Measurements from ENCODE around the gene PTPRQ. TPM values are rescaled to one million over a fixed set of nuclear protein-coding genes. Genes with fewer than 3 reads are reported as not detected.

The PTPRQ gene
- total RNA-seq, 2 donors from 2014 or later: 1.9 to 7.4 TPM

DNA sequence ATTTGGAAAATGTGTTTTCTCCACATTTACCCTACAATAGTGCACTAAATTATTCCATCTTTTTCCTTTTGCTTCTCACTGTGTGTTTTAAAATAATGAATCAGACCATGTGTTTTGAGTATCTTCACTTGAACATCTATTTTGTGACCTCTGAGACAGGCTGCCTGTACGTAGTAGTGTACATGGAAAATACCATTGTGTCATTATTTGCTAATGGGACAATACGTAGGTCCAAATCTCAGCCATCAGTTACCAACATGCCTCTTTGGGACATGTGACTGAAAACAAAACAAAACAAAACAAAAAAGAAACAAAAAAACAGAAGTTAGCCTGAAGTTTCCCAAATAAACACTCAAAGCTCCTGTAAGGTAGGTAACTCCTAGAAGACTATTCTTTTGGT lies 256.3 kb downstream of the PTPRQ start:
- no peaks in the 10 kb centered on the region for H3K27me3 ChIP-seq (replicated peaks; ENCODE audit: insufficient read depth)
- no peak for DNase-seq (ENCODE audit: low spot score)
- TF ChIP-seq POLR2AphosphoS5 (IDR thresholded peaks at IDR 0.05) (no peak), POLR2A (IDR thresholded peaks at IDR 0.05) (no peak)
- TF ChIP-seq, protein P1, sequence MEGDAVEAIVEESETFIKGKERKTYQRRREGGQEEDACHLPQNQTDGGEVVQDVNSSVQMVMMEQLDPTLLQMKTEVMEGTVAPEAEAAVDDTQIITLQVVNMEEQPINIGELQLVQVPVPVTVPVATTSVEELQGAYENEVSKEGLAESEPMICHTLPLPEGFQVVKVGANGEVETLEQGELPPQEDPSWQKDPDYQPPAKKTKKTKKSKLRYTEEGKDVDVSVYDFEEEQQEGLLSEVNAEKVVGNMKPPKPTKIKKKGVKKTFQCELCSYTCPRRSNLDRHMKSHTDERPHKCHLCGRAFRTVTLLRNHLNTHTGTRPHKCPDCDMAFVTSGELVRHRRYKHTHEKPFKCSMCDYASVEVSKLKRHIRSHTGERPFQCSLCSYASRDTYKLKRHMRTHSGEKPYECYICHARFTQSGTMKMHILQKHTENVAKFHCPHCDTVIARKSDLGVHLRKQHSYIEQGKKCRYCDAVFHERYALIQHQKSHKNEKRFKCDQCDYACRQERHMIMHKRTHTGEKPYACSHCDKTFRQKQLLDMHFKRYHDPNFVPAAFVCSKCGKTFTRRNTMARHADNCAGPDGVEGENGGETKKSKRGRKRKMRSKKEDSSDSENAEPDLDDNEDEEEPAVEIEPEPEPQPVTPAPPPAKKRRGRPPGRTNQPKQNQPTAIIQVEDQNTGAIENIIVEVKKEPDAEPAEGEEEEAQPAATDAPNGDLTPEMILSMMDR (IDR thresholded peaks at IDR 0.05): no peak
- H3K4me3 ChIP-seq: no peak overlapping the region
- H3K4me1 ChIP-seq (replicated peaks): no peaks in the 10 kb centered on the region
- intact Hi-C loops (cut with DNase I): no loop called here
- H3K9me3 ChIP-seq: no peaks in the 10 kb centered on the region
- WGBS: 71% methylated on average over 2 of the region's 2 CpGs
- no peak overlapping the region for H3K27ac ChIP-seq
- H3K36me3 ChIP-seq: no peaks in the 10 kb centered on the region

DNA sequence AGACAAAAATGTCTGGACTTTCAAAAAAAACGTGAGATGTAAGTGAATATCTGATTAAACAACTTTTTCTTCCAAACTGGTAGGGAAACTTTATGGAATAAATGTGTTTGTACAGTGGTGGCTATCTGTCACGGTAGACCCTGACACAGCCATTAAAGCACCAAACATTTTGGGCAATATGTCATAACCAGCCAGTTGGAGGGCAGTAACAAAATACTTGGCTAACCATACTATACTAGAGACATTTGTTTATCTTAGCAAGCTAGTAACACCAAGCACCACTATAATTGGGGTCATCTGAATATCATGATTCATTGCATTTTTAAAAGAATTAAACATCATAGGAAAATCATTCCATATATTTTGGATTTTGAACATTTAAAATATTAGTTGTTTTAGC lies 257.4 kb downstream of the PTPRQ start:
- Histone ChIP-seq H3K4me1 (replicated peaks) (no peaks in the 10 kb centered on the region), H3K27me3 (replicated peaks; ENCODE audit: insufficient read depth) (no peaks in the 10 kb centered on the region), H3K36me3 (no peaks in the 10 kb centered on the region), H3K4me3 (no peak overlapping the region), H3K9me3 (no peaks in the 10 kb centered on the region), H3K27ac (no peak overlapping the region)
- 22% methylated on average over 2 of the region's 2 CpGs for WGBS
- no peak for DNase-seq (ENCODE audit: low spot score)
- TF ChIP-seq, protein P1 (IDR thresholded peaks at IDR 0.05): no peak
- TF ChIP-seq POLR2AphosphoS5 (IDR thresholded peaks at IDR 0.05) (no peak), POLR2A (IDR thresholded peaks at IDR 0.05) (no peak)
- intact Hi-C loops (cut with DNase I): no loop called here

DNA sequence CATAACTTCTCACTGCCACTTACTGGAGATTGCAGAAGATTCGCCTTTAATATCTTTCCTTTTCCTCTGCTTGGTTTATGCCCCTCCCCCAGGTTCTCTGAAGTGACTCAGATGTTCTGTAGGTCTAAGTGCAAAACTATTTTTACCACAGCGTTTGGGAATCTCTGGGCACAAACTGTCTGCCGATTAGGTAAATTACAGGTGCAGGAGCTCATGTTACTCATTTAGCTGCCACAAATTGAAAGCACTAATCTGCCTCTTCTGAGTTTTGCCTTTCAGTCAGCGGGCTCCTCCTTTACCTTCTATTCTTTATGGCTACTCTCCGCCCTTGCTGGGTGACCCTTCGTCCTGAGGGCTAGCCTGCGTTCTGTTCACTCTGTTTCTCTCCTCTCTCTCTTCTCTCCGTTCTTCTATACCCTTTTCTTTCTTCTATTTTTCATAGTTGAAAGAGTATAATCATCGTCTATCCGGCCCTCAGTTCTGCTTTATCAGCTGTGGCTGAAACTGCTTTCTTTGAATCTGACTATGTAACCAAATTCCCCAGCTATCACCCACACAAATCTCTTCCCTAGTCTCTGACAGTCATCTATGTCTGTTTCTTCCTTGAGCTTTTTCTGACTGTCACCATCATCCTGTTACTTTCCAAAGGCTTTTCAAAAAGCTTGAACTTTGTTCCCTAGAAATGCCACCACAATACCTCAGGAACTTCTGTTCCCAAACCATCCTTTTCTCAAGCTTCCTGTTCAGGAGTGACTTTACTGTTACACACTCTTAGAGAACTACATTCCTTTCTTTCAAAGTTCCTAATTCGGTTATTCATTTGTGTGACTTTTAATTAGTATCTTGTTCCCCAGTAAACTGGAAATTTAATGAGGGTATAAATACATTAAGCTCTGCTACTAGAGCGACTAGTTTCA lies 259.1 kb downstream of the PTPRQ start:
- Histone ChIP-seq H3K27ac (no peak overlapping the region), H3K27me3 (replicated peaks; ENCODE audit: insufficient read depth) (no peaks in the 10 kb centered on the region), H3K9me3 (no peaks in the 10 kb centered on the region), H3K36me3 (no peaks in the 10 kb centered on the region), H3K4me1 (replicated peaks) (no peaks in the 10 kb centered on the region), H3K4me3 (no peak overlapping the region)
- TF ChIP-seq POLR2AphosphoS5 (IDR thresholded peaks at IDR 0.05): no peak
- TF ChIP-seq, protein P1 (IDR thresholded peaks at IDR 0.05): no peak
- TF ChIP-seq POLR2A (IDR thresholded peaks at IDR 0.05): no peak
- DNase-seq (ENCODE audit: low spot score): no peak
- WGBS: 56% methylated on average over 12 of the region's 12 CpGs
- intact Hi-C loops (cut with DNase I): no loop called here

DNA sequence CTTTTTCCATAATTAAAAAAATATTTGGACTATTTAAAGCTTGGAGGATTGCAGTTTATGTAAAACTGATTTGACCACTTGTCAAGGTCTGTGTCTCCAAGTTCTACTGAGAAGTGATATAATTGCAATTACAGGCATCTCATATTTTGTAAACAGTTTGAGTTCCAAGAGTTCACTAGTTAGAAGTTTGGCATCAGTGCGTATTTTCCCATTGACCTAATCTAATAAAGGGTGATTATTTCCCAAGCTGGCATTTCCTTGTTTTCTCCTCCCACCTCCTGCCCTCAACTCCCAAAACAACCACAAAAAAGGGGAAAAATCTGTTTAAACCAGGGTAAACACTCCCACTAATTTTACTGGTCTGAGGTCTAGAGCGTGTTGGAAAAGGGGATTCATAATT lies 260.4 kb downstream of the PTPRQ start:
- no peaks in the 10 kb centered on the region for H3K4me1 ChIP-seq (replicated peaks)
- intact Hi-C loops (cut with DNase I): no loop called here
- no peak overlapping the region for H3K27ac ChIP-seq
- no peaks in the 10 kb centered on the region for H3K9me3 ChIP-seq
- 77% methylated on average over 2 of the region's 2 CpGs for WGBS
- no peak overlapping the region for H3K4me3 ChIP-seq
- H3K27me3 ChIP-seq (replicated peaks; ENCODE audit: insufficient read depth): no peaks in the 10 kb centered on the region
- no peak for DNase-seq (ENCODE audit: low spot score)
- no peaks in the 10 kb centered on the region for H3K36me3 ChIP-seq
- TF ChIP-seq POLR2A (IDR thresholded peaks at IDR 0.05) (no peak), POLR2AphosphoS5 (IDR thresholded peaks at IDR 0.05) (no peak)
- TF ChIP-seq, protein P1 (IDR thresholded peaks at IDR 0.05): no peak

All from prostate gland (tissue), 2 donors.